HUES6 (cell line): ENCODE measurements around the gene IL6.
"Not testable (repeated sequence)": the region's sequence is repeated elsewhere in the genome, so short reads cannot be mapped to it uniquely, and the experiment has no call there.

Experiments used
- H3K27ac ChIP-seq: 2 replicates; pipeline ENCODE4 v1.7.0; 2013; ENCODE audit warnings: low read depth, mild to moderate bottlenecking, low read length, inconsistent platforms
- H3K27me3 ChIP-seq: 2 replicates; pipeline ENCODE4 v1.6.1; 2013; ENCODE audit warnings: low read length; ENCODE audit not compliant: control insufficient read depth, insufficient read depth
- H3K36me3 ChIP-seq: 2 replicates; pipeline ENCODE4 v1.6.1; 2013; ENCODE audit warnings: low read length; ENCODE audit not compliant: control insufficient read depth, insufficient read depth
- H3K4me1 ChIP-seq: 2 replicates; pipeline ENCODE4 v1.6.1; 2013; ENCODE audit warnings: low read length; ENCODE audit not compliant: control insufficient read depth, insufficient read depth
- H3K4me3 ChIP-seq: 2 replicates; pipeline ENCODE4 v1.5.1; 2013; ENCODE audit warnings: low read depth, low read length
- H3K9ac ChIP-seq: one replicate; pipeline ENCODE4 v1.6.1; 2013; ENCODE audit warnings: mild to moderate bottlenecking, low read length
- H3K9me3 ChIP-seq: 2 replicates; pipeline ENCODE4 v1.6.1; 2013; ENCODE audit warnings: low read depth, low read length; ENCODE audit not compliant: control insufficient read depth, insufficient read depth

Gene IL6

DNA sequence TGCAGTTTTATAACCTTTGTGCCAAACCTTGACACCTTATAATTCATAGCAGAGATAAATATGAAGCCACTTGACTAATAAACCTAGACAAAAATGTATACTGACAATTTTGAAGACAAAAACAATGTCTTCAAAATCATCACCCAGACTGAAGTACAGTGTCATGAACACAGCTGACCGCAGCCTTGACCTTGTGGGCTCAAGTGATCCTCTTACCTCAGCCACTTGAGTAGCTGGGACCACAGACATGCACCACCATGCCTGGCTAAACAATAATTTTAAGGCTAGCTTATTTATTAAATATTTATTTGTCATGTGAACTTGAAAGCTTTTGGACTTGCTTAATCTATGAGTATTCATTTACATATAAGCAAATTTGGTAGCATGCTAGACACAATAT is 24.3 kb downstream of the IL6 start:
- Histone ChIP-seq H3K36me3 (no peaks in the 10 kb centered on the region), H3K9me3 (peaks cover 8% of the 10 kb centered on the region), H3K27me3 (no peaks in the 10 kb centered on the region), H3K9ac (no peak overlapping the region), H3K4me1 (no peaks in the 10 kb centered on the region), H3K4me3 (no peak overlapping the region), H3K27ac (no peak overlapping the region)

GRCh38 chr7:22757338-22757994 is 30.5 kb downstream of the IL6 start:
- H3K9me3 ChIP-seq = peaks cover 14% of the 10 kb centered on the region
- no peaks in the 10 kb centered on the region for H3K4me1 ChIP-seq
- no peak overlapping the region for H3K27ac ChIP-seq
- H3K36me3 ChIP-seq = no peaks in the 10 kb centered on the region
- H3K27me3 ChIP-seq = no peaks in the 10 kb centered on the region
- no peak overlapping the region for H3K9ac ChIP-seq
- H3K4me3 ChIP-seq = no peak overlapping the region

DNA sequence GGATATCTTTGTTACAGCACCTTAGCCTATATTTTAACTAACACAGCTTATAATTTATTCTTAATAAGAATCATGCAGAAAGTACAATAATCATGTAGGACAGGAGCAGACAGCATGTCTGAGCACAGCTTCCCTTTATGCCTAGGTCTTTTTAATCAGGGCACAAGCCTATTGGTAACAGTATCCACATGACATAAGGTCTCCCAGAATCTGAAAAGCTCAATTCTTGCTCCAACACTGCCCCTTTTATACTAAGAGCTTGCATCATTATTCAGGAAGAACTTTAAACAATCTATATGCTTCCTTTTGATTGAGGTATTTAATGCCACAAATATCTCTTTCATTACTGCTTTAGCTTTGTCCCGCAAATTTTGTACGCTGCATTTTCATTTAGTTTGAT is 31.6 kb downstream of the IL6 start:
- Histone ChIP-seq H3K4me3 (no peak overlapping the region), H3K4me1 (no peaks in the 10 kb centered on the region), H3K9me3 (peaks cover 14% of the 10 kb centered on the region), H3K9ac (no peak overlapping the region), H3K27ac (no peak overlapping the region), H3K27me3 (no peaks in the 10 kb centered on the region), H3K36me3 (no peaks in the 10 kb centered on the region)

GRCh38 chr7:22759721-22760120 is 32.7 kb downstream of the IL6 start:
- Histone ChIP-seq H3K27ac (no peak overlapping the region), H3K36me3 (no peaks in the 10 kb centered on the region), H3K4me1 (no peaks in the 10 kb centered on the region), H3K4me3 (no peak overlapping the region), H3K9ac (no peak overlapping the region), H3K27me3 (no peaks in the 10 kb centered on the region), H3K9me3 (peaks cover 17% of the 10 kb centered on the region)

GRCh38 chr7:22762866-22763265 is 35.9 kb downstream of the IL6 start:
- no peaks in the 10 kb centered on the region for H3K36me3 ChIP-seq
- H3K4me3 ChIP-seq = no peak overlapping the region
- H3K9ac ChIP-seq = no peak overlapping the region
- no peaks in the 10 kb centered on the region for H3K27me3 ChIP-seq
- peaks cover 17% of the 10 kb centered on the region for H3K9me3 ChIP-seq
- no peaks in the 10 kb centered on the region for H3K4me1 ChIP-seq
- no peak overlapping the region for H3K27ac ChIP-seq

DNA sequence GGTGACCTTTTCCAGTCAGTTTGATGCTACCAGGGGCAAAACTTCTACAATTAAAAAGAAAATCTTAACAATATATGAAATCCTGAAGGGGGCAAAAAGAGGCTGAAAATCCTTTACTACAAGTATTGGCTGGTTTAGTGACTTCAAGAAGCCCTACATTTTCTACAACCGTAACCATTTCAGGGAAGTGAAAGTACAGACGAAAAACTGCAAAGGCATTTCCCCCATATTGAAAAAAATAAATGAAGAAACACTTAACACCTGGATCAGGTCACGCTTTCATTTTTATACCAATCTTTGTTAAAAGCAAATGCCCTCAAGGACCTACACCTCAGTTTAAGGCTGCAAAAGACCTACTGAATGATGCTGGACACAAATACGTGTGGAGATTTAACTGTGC is 38.6 kb downstream of the IL6 start:
- H3K27ac ChIP-seq = no peak overlapping the region
- no peak overlapping the region for H3K4me3 ChIP-seq

DNA sequence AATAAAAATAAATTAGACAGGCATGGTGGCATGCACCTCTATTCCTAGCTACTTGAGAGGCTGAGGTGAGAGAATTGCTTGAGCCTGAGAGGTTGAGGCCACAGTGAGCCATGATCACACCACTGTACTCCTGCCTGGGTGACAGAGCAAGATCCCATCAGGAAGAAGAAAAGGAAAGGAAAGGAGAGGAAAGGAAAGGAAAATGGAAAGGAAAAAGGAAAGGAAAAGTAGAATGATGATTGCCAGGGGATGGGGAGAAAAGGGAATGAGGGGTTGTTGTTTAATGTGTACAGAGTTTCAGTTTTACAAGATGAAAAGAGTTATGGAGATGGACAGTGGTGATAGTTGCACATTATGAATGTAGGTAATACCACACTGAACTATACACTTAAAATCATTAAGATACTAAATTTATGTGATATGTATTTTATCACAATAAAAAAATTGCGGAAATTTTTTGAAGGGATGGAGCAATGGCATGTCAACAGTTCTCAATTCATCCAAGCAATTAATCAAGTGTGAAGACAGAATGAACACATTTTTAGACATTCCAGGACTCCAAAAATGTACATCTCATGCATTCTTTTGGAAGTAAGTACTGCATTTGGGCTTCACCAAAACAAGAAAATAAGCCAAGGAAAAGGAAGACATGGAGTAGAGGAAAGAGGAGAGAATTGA is 44.3 kb downstream of the IL6 start:
- Histone ChIP-seq H3K4me3 (no peak overlapping the region), H3K9ac (no peak overlapping the region), H3K36me3 (no peaks in the 10 kb centered on the region), H3K4me1 (no peaks in the 10 kb centered on the region), H3K9me3 (peaks cover 6% of the 10 kb centered on the region; the same call in 1 of the 2 replicates), H3K27me3 (no peaks in the 10 kb centered on the region), H3K27ac (no peak overlapping the region)

More for the DNA sequence above, 38.6 kb downstream of the IL6 start:
- Histone ChIP-seq H3K4me1 (no peaks in the 10 kb centered on the region), H3K27me3 (no peaks in the 10 kb centered on the region), H3K9ac (no peak overlapping the region), H3K9me3 (peaks cover 16% of the 10 kb centered on the region), H3K36me3 (no peaks in the 10 kb centered on the region)

GRCh38 chr7:22771872-22772228 is 44.9 kb downstream of the IL6 start:
- H3K27ac ChIP-seq = no peak overlapping the region
- no peaks in the 10 kb centered on the region for H3K4me1 ChIP-seq
- H3K4me3 ChIP-seq = no peak overlapping the region
- peaks cover 6% of the 10 kb centered on the region; the same call in 1 of the 2 replicates for H3K9me3 ChIP-seq
- H3K36me3 ChIP-seq = no peaks in the 10 kb centered on the region
- H3K27me3 ChIP-seq = no peaks in the 10 kb centered on the region
- no peak overlapping the region for H3K9ac ChIP-seq

DNA sequence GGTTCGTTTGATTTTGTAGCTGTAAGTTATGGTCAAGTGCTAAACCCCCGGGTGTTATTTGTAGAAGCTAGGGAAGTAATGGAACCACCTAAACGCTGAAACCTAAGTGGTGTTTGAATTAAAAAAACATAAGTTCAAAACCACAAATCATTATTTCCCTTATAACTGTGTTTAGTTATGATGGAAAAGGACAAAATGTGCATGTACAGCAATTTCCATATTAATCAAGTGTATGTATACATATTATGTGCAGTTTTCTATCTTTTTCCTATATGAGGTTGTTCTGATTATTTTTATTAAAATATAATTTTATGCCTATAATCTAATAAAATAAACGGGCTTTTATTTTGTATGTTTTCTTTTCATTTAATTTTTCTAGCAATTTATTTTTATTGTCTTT is 45.9 kb downstream of the IL6 start:
- no peaks in the 10 kb centered on the region for H3K27me3 ChIP-seq
- H3K4me1 ChIP-seq = no peaks in the 10 kb centered on the region
- H3K27ac ChIP-seq = no peak overlapping the region
- no peak overlapping the region for H3K9ac ChIP-seq
- peaks cover 6% of the 10 kb centered on the region; the same call in 1 of the 2 replicates for H3K9me3 ChIP-seq
- no peak overlapping the region for H3K4me3 ChIP-seq
- no peaks in the 10 kb centered on the region for H3K36me3 ChIP-seq

DNA sequence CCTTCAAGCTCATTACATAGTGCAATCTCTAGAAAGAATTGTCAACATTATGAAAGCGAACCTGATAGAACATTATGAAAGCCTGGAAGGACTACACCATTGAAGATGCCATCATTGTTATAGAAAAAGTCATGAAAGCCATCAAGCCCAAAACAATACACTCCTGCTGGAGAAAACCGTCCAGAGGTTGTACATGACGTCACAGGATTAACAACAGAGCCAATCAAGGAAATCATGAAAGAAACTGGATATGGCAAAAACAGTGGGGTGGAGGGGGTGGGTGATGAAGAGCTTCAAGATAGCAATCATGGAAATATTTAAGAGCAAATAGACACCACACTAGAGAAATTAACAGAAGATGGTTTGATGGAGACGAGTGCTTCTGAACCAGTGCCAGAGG is 50.0 kb downstream of the IL6 start:
- H3K4me3 ChIP-seq = no peak overlapping the region
- H3K27me3 ChIP-seq = no peaks in the 10 kb centered on the region
- no peaks in the 10 kb centered on the region for H3K36me3 ChIP-seq
- H3K9ac ChIP-seq = no peak overlapping the region
- peaks cover 4% of the 10 kb centered on the region; the same call in 1 of the 2 replicates for H3K4me1 ChIP-seq
- H3K27ac ChIP-seq = no peak overlapping the region
- no peaks in the 10 kb centered on the region for H3K9me3 ChIP-seq

DNA sequence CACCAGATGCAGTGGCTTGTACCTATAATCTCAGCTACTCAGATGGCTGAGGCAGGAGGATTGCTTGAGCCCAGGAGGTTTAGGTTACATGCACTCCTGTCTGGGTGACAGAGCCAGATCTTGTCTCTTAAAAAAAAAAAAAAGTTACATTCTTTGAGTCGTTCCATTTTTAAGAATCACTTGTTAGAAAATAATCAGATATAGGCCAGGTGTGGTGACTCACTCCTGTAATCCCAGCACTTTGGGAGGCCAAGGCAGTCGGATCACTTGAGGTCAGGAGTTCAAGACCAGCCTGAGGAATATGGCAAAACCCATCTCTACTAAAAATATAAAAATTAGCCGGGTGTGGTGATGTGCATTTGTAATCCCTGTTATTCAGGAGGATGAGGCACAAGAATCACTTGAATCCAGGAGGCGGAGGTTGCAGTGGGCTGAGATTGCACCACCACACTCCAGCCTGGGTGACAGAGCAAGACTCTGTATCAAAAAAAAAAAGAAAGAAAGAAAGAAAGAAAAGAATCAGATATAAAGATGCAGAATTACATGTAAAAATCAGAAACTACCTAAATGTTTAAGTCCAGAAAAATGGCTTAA is 52.8 kb downstream of the IL6 start:
- H3K4me1 ChIP-seq, H3K4me3 ChIP-seq, H3K27me3 ChIP-seq, H3K9me3 ChIP-seq, H3K36me3 ChIP-seq, H3K9ac ChIP-seq, H3K27ac ChIP-seq: not testable (repeated sequence)
